GM21528 (cell line): ENCODE data around the gene MYBBP1A.
A peak's percentile ranks its signal among the peaks of the same experiment; 100 is the strongest.
"Not testable (repeated sequence)": the region's sequence is repeated elsewhere in the genome, so short reads cannot be mapped to it uniquely, and the experiment has no call there.

Experiments
- ATAC-seq: cut with Tn5 transposase; IDR thresholded peaks from one replicate; pipeline ENCODE4 v1.9.1; 2021; ENCODE audit warnings: mild to moderate bottlenecking, moderate library complexity; ENCODE audit not compliant: unreplicated experiment, low FRiP score

MYBBP1A gene

GRCh38 chr17:4554997-4555799 is at the start of gene MYBBP1A:
TSS of gene MYBBP1A (minus strand) at chr17:4555384. CDS start at chr17:4555324, 60 bp downstream.
- ATAC-seq: peak; percentile 76

- not testable (repeated sequence) for ATAC-seq
Observed at GRCh38 chr17:4604736-4605135, 49.6 kb upstream of the MYBBP1A start.

GRCh38 chr17:4604111-4604644 is 49.0 kb upstream of the MYBBP1A start:
- ATAC-seq: no peak

GRCh38 chr17:4602041-4602440 is 46.9 kb upstream of the MYBBP1A start:
- no peak for ATAC-seq

GRCh38 chr17:4601326-4601725 is 46.1 kb upstream of the MYBBP1A start:
- ATAC-seq: no peak

GRCh38 chr17:4600563-4600962 is 45.4 kb upstream of the MYBBP1A start:
- no peak for ATAC-seq

- ATAC-seq: no peak
Observed at GRCh38 chr17:4599505-4600281, 44.5 kb upstream of the MYBBP1A start.

- ATAC-seq: no peak
Observed at GRCh38 chr17:4598776-4599504, 43.8 kb upstream of the MYBBP1A start.

- ATAC-seq: no peak
Observed at GRCh38 chr17:4597975-4598374, 42.8 kb upstream of the MYBBP1A start.

GRCh38 chr17:4596636-4597380 is 41.6 kb upstream of the MYBBP1A start:
- no peak for ATAC-seq

- ATAC-seq: not testable (repeated sequence)
Observed at GRCh38 chr17:4595685-4596342, 40.6 kb upstream of the MYBBP1A start.

GRCh38 chr17:4594931-4595684 is 39.9 kb upstream of the MYBBP1A start:
- no peak for ATAC-seq

- no peak for ATAC-seq
Observed at GRCh38 chr17:4594406-4594805, 39.2 kb upstream of the MYBBP1A start.

- ATAC-seq: no peak
Observed at GRCh38 chr17:4593021-4593421, 37.8 kb upstream of the MYBBP1A start.

- ATAC-seq: no peak
Observed at GRCh38 chr17:4592240-4593005, 37.2 kb upstream of the MYBBP1A start.

- no peak for ATAC-seq
Observed at GRCh38 chr17:4591529-4591928, 36.3 kb upstream of the MYBBP1A start.

GRCh38 chr17:4590981-4591453 is 35.8 kb upstream of the MYBBP1A start:
- no peak for ATAC-seq

- not testable (repeated sequence) for ATAC-seq
Observed at GRCh38 chr17:4590042-4590441, 34.9 kb upstream of the MYBBP1A start.
